Raji (cell line): Measurements from ENCODE around the gene NPPA.

ENCODE experiments used
- POLR2A ChIP-seq: IDR thresholded peaks from 2 replicates; pipeline ENCODE4 v1.6.1; 2011; ENCODE audit warnings: low read depth, low read length, control low read depth; ENCODE audit not compliant: insufficient read depth

The NPPA gene

DNA sequence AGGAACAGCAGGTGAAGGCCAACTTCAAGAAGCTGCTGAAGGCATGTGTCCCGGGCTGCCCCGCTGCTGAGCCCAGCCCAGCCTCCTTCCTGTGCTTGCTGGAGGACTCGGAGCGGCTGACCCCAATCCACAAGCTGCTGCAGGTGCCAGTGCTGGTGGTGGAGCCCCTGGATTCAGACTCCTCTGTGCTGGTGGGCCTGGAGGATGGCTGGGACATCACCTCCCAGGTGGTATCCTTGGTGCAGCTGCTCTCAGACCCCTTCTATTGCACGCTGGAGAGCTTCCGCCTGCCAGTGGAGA is 31.3 kb upstream of the NPPA start:
- TF ChIP-seq POLR2A, result no peak

DNA sequence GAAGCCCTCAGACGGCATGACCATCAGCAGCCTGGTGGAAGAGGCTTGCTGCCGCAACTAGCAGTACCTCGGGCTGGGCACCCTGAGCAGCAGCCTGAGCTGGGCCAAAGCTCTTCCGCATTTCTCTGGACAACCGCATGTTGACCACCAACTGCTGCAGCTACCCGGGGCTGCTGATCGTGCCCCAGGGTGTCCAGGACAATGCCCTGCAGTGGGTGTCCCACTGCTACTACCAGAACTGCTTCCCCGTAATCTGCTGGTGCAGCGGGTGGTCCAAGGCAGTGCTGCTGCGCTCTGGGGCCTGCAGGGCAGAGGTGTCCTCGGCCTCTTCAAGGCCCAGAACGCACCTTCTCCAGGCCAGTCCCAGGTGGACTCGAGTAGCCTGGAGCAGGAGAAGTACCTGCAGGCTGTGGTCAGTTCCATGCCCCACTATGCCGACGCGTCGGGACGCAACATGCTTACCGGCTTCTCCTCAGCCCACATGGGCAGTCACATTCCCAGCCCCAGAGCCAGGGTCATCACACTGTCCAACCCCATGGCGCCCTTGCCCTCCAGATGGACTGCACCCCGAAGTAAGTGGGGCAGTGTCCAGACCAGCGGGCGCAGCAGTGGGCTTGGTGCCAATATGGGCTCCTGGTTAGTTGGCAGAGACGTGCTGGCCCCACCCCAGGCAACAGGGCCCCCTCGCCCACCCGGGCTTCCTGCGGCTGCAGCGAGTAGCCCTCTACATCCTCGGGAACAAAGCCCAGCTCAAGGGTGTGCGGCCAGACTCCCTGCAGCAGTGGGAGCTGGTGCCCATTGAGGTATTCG is 30.7 kb upstream of the NPPA start:
- no peak for TF ChIP-seq POLR2A

DNA sequence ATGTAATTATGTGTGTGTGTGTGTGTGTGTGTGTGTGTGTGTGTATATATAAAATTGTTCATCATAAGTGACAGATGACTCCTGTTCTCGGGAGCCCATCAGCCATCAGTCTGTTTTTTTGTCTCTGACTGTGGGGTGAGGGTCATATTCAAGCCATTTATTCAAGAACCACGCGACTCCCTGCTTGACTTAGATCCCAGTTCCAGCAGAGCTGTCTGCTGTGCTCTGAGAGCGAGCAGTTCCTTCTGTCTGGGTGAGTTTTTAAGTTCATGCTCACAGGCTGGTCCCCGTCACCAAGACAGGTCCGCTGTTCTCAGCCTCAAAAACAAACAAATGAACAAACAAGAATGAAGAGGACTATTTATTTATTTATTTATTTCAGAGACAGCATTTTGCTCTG is 29.5 kb upstream of the NPPA start:
- TF ChIP-seq POLR2A, result no peak

DNA sequence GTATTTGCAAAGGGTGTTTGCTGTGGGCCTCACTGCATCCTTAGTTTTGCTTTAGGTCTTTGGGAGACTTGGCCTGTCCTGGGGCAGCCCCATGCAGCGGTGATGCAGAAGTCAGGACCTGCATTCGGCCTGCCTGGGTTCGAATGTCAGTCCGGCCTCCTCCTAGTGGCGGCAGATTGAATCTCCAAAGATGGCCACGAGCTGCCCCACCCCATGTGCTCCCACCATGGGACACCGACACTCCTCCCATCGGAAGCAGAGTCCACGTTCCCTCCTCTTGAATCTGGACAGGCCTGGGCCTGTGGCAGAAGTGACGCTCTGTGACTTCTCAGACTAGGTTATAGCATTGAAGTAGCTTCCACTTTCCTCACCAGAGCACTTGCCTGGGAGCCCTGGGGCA is 27.5 kb upstream of the NPPA start:
- no peak for TF ChIP-seq POLR2A

DNA sequence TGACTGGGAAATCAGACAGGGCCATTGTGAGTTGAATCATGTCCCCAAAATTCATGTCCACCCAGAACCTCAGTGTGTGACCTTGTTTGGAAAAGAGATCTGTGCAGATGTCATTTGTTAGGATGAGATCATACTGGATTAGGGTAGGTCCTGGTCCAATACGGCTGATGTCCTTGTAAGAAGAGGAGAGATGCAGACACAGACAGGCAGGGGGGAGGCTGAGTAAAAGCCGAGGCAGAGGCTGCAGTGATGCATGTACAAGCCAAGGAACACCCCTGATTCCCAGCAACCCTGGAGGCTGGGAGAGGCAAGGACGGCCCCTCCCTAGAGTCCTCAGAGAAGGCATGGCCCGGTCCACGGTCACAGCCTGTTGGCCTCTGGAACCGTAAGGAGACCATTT is 27.0 kb upstream of the NPPA start:
- no peak for TF ChIP-seq POLR2A

DNA sequence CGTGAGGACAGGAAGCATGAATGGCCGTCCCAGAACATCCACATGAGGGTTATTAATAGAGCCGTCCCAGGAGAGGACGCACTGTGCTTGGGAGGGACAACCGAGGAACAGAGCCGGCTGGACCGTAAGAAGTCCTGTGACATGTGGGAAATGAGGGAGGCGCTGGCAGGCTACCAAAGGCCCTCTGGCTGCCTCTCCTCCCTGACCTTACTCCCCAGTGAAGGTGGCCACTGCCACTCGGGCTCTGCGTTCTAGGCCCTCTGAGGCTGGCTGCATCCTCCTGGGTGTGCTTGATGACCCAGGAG is 26.6 kb upstream of the NPPA start:
- no peak for TF ChIP-seq POLR2A

DNA sequence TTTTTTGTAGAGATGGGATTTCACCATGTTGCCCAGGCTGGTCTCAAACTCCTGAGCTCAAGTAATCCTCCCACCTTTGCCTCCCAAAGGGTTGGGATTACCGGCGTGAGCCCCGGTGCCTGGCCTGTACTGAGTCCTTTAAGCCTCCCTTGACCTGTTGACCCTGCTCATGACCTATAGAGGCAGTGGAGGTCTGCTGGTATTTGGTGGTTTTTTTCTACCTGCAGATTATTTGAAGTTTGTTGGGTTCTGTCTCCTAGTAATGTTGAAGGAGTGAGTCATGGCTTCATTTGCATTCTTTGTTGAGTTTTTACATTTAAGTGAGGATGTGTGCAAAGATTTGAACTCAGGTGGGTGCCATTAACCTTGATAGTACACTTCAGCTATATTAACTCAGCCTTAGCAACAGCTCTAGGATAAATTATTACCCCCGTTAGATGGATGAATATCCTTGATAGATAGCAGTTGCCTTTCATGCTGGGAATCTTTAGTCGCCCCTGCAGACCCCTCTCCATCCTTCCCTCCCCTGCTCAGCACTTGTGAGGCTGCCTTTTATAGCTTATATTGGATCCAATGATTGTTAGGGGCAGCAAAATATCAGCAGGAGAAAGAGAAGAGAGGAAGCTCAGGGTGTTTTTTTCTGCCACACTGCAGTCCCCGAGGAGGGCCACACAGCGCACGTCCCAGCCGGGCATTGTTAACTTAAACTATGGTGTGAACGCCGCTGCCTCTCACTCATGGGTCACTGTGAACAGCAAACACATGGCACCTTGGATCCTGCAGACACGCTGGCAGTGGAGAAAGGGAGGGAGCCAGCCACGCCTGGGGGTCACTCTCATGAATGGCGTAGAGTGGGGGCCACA is 26.0 kb upstream of the NPPA start:
- no peak for TF ChIP-seq POLR2A

DNA sequence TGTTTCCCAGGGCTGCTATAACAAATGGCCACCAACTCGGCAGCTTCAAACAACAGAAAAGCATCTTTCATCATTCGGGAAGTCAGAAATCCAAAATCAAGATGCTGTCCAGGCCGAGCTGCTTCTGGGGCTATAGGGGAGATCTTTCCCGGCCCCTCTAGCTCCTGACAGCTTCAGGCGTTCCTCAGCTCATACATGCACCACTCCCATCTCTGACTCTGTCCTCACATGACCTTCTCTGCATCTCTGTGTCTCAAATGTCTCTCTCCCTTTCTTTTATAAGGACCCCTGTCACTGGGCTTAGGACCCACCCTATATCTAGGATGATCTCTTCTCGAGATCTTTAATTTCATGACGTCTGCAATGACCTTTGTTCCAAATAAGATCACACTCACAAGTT is 25.0 kb upstream of the NPPA start:
- no peak for TF ChIP-seq POLR2A

DNA sequence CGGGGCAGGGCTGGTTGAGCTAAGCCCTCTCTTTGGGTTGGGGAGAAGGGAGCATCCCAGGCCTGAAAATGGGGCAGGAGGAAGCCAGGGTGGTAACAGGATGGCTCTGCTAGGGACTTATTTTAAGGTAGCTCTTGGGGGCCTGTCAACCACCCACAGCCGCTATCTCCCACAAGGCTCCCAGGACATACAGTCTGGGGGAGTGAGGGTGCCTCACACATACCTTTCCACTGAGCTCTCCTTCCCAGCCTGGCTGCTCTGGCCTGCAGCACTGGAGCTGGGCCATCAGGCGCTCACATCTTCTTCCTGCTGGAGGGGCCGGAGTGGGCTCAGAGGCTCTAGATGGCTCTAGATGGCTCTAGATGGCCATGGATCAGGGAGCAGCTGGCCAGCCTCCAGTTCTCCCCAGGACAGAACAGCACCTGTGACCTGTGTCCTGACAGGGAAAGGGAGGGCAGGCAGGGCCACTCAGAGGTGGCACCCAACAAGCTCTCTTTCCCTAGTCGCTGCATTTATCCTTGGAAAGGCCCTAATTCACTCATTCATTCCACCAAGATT is 22.1 kb upstream of the NPPA start:
- TF ChIP-seq POLR2A, result no peak

DNA sequence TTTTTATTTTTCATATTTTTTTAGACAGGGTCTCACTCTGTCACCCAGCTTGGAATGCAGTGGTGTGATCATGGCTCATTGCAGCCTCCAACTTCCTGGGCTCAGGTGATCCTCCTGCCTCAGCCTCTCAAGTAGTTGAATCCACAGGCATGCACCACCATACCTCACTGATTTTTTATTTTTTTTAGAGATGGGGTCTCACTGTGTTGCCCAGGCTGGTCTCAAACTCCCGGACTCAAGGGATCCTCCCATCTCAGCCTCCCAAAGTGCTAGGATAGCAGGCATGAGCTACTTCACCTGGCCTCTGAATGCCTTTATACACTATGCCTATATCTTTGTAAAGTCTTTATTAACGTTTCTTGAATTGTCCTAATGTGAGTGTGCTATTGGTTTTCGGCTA is 21.5 kb upstream of the NPPA start:
- TF ChIP-seq POLR2A, result no peak

DNA sequence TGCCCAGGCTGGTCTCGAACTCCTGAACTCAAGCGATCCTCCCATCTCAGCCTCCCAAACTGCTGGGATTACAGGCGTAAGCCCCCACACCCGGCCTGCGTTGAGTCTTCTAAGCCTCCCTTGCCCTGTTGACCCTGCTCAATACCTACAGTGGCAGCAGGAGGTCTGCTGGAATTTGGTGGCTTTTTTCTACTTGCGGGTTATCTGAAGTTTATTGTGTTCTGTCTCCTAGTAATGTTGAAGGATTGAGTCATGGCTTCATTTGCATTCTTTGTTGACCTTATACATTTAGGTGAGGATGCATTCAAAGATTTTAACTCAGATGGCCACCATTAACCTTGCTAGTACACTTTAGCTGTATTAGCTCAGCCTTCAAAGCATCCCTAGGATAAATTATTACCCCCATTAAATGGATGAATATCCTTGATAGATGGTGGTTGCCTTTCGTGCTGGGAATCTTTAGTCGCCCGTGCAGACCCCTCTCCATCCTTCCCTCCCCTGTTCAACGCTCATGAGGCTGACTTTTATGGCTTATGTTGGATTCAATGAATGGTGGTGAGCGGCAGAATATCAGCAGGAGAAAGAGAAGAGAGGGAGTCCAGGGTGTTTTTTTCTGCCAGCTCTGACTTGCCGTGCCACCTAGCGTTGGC is 20.9 kb upstream of the NPPA start:
- TF ChIP-seq POLR2A, result no peak

DNA sequence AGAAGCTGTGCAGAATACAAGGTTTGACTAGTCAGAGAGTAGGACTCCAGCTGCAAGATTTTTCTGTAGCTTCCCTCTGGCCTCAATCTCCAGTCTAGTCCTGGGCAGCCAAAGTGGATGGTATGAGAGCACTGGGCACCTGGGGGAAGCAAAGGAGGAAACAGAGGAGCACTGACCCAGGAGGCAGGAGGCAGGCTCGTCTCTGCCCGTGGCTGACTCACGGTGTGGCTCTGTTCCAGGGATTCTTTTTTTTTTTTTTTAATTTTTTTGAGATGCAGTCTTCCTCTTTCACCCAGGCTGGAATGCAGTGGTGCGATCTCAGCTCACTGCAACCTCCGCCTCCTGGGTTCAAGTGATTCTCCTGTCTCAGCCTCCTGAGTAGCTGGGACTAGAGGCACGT is 15.3 kb upstream of the NPPA start:
- no peak for TF ChIP-seq POLR2A

DNA sequence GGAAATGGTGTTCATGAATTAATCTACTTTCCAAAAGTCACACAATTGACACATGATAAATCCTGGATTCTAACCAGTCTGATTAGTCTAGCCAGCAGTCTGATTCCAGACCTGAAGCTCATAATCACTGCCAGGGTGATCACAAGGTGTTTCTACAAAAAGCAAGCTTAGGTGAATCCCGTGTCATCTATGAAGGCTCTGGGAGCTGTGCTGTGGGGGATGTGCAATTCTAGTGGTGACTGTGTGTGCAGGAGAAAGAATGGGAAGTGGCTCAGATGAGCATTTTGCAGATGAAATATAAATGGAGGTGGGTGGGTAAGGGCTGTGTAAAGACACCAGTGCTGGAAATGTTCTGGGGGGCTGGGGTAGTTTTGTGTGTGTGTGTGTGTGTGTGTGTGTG is 13.0 kb upstream of the NPPA start:
- no peak for TF ChIP-seq POLR2A

DNA sequence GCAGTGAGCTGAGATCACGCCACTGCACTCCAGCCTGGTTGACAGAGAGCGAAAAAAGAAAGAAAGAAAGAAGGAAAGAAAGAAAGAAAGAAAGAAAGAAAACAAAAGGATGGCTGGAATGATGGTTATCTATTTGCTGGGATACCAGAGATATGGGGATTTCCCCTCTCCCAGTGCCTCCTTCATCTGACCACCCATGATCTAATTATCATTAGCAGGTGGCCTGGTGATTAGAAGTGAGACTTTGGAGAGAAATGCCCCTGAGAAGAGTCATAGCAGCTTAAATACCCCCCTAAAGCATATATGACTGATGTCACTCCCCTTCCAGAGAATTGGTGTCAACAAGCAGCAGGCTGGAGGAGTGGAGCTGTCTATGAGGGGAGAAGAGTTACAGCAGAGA is 12.5 kb upstream of the NPPA start:
- no peak for TF ChIP-seq POLR2A

DNA sequence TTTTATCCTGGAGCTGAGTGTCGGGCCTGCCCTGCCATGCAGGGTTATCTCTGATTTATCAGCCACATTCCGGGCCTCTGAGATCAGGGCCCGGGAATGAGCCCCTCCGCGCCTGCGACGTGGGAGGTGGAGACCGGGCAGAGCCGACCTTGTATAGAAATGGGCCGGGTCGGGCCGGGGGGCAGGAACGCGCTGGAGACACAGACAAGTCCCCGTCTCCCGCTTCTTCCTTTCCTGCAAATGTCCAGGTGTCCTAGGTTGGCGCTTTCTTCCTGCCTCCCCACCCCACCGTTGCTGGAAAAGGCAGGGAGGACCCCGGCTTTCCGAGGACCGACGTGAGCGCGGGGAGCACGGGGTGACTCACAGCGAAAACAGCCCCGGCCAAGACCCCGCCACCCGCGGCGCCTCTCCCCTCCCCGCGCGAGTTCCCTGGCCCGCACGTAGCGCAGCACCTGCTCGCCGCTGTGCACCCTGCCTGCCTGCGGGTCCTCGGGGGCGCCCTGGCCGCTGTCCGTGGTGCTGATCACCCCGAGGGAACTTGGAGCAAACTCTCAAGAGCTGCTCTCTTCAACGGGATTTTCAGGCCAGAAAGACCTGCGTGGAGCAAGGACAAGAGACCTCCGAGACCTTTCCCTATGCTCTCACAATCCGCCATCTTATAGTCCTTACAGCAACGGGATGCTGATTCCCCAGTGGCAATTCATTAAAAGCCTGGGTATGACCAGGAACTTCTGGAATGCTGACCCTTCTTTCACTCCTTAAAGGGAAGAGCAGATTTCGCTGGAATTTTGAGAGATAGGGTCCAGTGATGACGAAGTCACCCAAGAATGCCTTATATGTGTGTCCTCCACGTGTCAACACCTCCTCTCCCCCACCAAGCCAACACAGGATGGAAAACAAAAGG is 11.6 kb upstream of the NPPA start:
- no peak for TF ChIP-seq POLR2A

DNA sequence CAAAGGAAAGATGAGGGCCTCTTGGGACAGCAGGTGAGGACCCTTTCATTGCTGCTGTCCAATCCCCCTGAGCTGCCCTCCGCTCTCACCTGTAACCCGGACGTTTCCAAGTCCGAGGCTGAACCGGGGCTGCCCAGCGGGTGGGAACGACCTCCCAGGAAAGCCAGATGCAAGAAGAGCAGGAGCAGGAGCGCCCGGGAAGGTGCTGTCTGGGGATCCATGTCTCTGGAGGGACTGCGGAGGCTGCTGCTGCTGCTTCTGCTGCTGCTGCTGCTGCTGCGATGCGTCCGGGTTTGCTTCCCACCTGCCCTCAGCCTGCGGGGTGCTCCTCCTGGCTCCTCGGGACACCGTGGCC is 11.0 kb upstream of the NPPA start, which contains the start of gene NPPB:
NPPB (minus strand) TSS at position 333 of the 355 bp plus-strand sequence; CDS start at position 221, 112 bp downstream.
- TF ChIP-seq POLR2A, result no peak

DNA sequence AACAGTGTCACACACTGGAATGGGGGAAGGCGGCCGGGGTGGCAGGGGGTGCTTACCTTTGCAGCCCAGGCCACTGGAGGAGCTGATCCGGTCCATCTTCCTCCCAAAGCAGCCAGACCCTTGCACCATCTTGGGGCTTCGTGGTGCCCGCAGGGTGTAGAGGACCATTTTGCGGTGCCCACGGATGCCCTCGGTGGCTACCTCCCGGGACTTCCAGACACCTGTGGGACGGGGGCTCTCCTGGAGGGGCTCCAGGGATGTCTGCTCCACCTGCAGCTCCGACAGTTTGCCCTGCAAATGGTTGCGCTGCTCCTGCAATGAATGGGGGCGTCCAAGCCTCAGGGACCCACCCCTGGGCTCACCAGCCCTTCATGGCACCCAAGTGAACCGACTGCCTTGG is 10.6 kb upstream of the NPPA start:
- TF ChIP-seq POLR2A, result no peak
